SKM-1 (cell line): Measurements from ENCODE around the gene CAPN9.
A peak's percentile ranks its signal among the peaks of the same experiment; 100 is the strongest.
"Not testable (repeated sequence)": the region's sequence is repeated elsewhere in the genome, so short reads cannot be mapped to it uniquely, and the experiment has no call there.

Experiments used
- DNase-seq: peaks from one replicate; lab custom pipeline; 2025; ENCODE audit not compliant: unreplicated experiment; lab: John Stamatoyannopoulos, UW

The CAPN9 gene

DNA sequence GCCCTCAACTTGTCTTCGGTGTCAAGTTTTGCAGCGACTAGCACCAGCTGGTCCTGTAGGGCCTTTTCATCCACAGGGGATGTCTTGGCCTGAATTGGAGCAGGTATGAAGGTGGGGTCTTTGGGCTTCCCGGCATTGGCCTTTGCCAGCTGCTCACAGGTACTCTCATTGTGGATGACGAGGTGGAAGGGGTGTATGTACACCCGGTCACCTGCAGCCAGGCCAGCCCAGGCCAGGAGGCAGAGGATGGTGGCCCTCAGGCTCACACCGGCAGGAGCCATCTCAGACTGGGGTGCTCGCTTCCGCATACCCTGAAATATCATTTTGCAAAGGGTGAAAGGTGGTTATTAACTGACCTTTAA, 36.7 kb upstream of the CAPN9 start:
- no peak for DNase-seq

DNA sequence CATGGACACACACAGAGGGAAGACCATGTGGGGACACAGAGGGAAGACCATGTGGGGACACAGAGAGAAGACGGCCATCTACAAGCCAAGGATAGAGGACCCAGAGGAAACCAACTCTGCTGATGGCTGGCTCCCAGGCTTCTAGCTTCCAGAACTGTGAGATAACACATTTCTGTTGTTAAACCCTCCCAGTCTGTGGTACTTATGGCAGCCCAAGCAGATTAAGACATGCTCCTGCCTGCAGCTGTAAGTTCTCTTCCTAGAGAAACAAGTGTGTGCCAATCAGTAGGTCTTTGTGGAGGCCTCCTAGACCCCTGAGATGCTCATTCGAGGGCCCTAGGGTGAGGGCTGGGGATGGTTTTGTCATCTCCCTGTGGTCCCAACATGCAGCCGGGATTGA, 35.9 kb upstream of the CAPN9 start:
- no peak for DNase-seq

DNA sequence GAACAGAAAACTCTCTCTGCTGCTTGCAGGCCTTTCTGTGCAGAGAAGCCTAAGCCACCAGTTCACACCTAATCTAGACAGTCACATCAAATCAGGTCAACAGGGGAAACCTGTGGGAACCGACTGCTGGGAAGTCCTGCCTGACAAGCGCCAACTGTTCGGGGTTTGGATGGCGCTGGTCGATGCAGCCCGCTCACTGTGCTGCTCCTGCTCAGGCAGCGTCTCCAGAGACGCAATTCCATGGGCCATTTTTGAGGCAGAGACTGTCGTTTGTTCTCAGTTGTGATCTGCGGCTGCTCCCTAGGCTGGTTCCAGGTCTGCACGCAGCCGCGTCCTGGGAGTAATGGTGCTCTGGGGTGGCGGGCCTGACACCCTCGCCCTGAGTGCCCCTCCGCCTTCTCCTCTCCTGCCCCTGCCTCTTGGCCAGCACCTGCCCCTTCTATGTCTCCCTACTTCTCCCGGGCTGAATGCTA, 34.7 kb upstream of the CAPN9 start:
- DNase-seq, result no peak

DNA sequence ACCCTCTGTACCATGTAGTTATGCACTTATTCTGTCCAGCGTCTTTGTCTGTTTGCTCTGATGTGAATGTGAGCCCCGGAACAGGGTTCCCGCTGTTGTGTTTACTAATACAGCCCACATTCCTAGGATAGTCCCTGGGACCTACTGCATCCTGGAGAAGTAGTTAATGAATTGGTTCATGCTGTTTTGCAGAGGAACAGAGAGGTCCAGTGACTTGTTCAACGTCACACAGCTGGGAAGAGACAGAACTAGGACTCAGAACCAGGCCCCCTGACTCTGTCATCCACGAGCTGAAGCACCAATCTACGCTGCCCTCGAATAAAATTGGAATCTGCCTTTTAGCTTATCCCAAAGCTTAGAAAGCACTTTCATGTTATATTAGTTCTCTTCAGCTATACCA, 34.0 kb upstream of the CAPN9 start:
- no peak for DNase-seq

DNA sequence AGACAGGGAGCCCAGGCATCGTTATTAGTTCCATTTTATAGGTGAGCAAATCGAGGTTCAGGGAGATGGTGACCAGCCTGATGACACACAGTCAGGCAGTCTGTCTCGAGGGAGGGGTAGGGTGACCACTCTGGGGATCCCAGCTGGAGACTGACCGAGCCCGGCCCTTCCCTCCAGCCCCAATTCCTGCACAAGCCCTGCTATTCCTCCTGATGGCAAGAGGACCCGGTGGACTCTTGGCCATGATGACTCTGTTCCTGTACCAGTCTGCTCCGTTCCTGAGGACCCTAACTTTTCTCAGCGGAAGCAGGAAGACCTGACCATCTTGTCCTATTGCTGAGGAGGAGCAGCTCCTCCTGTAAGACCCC, 33.7 kb upstream of the CAPN9 start:
- no peak for DNase-seq

DNA sequence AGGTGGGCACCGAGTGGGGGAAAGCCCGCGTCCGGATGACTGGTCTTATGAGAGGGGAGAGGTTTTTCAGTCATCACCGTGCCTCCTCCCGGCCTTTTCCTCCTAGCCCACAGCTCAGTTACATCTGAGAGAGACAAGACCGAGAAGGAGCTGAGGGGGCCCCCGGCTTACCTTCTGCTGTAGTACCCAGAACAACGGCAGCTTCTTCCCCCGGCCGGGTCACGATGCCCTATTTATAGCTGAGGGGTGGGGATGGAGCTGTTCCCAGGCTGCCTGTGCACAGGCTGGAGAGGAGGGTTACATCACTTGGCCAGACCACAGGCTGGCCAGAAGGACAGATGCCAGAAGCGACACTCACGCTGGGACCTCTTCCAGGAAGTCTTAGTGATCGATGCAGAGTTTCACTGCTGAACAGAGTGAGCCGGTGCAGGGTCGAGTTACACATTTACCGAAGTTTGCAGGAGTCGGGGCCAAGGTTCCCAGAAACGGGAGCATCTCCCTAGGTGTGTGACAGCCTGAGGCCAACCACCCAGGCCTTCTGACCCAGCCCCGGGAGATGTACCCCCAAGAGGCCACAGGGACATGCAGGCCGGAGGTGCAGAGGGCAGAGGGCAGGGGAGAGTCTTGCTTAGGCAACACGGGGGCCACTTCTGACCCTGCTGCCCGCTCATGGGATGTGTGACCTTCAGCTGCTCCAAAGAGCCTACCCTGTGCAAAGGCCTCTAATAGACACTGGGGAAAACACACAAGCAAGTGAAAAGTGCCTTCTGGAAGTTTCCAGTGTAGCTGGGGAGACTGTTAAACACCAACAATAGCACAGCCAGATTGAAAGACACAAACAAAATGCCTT, 33.0 kb upstream of the CAPN9 start, which contains the start of gene AGT:
Gene AGT, minus strand, starts transcription at position 208 of the 850 bp plus-strand sequence. CDS start 3,299 bp downstream, outside the sequence.
- DNase-seq, result peak; percentile 89

DNA sequence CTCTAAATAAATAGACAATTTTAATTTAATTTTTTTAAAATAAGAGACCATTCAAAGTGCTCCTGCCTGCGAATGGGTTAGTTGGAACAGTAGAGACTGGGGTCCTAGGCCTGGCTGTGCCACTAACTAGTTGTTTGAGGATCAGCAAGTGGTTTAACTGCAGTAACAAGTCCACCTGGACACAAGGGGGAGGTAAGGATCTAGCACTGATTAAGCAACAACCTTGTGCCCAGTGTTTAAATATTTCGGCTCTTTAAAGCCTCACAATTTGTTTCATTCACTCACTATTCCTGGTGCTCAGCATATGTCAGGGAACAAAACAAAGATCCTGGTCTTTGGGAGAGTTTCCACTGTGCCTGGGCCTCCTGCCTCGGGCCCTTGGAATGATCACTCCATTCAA, 31.7 kb upstream of the CAPN9 start:
- DNase-seq, result no peak

DNA sequence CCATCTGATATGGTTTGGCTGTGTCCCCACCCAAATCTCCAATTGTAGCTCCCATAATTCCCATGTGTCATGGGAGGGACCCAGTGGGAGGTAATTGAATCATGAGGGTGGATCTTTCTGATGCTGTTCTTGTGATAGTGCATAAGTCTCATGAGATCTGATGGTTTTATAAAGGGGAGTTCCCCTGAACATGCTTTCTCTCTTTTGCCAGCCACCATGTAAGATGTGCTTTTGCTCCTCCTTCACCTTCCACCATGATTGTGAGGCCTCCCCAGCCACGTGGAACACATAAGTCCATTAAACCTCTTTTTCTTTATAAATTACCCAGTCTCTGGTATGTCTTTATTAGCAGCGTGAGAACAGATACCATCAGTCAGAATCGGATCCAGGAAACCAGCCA, 30.7 kb upstream of the CAPN9 start:
- not testable (repeated sequence) for DNase-seq

DNA sequence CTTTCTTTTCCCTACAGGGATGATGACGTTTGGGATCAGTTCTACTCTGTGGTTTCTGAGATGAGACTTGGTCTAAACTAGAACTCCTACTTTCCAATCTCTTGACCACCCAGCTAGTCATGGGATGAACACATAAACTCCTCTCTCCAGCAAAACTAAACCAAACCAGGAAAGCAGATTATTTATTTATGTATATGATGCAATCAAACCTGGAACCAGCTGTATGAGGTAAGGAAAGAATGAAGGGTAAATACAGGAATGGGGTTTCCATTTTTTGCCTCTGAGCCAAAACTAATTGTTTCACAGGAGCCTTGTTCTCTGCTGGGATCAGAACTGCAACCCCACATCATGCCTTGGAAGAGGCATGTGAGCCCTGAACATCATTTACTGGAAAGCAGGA, 29.9 kb upstream of the CAPN9 start:
- no peak for DNase-seq

DNA sequence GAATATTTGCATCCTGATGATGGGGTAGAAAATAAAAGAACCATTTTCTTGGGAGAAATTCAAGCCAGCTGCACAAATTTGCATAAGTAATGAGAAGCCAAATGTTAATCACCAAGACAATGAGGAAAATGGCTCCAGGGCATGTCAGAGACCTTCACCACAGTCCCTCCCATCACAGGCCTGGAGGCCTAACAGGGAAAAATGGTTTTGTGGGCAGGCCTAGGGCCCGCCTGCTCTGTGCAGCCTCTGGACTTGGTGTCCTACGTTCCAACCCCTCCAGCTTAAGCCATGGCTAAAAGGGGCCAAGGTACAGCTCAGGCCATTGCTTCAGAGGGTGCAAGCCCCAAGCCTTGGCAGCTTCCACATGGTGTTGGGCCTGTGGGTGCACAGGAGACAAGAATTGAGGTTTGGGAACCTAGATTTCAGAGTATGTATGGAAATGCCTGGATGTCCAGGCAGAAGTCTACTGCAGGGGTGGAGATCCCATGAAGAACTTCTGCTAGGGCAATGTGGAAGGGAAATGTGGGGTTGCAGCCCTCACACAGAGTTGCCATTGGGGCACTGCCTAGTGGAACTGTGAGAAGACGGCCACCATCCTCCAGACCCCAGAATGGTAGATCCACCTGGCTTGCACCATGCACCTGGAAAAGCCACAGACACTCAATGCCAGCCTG, 25.2 kb upstream of the CAPN9 start:
- DNase-seq, result not testable (repeated sequence)

DNA sequence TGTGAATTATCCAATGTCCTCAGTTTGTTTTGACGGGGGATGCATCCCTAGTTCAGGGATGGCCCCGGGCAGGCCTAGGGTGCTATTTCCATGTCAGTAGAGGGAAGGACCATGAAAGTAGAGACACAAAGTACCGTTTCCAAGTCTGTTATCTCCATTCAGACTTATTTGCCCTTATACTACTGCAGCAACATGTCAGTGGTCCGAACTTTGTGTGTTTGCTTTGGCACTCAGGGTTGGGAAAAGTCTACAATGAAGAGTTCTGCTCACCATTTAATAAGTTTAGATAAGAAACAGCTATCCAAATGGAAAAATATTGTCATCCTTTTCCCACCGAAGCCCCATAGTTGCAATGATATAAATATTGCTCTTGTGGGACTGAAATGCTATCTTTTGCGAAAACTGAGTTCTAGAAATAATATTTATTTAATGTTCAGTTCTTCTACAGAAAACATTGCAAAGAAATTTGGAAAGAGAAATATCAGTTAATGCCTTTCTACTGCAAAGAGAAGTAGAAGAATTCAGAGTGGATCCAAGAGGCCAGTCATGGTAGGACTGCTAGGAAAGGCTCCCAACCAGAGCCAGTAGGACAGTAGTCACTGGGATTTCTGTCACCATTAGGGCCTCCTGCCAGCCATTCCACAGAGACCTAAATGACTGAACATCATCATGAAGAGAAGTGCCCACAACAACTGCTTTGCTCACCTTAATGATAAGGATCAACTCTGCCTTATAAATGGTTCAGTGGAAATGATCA, 21.8 kb upstream of the CAPN9 start:
- no peak for DNase-seq

DNA sequence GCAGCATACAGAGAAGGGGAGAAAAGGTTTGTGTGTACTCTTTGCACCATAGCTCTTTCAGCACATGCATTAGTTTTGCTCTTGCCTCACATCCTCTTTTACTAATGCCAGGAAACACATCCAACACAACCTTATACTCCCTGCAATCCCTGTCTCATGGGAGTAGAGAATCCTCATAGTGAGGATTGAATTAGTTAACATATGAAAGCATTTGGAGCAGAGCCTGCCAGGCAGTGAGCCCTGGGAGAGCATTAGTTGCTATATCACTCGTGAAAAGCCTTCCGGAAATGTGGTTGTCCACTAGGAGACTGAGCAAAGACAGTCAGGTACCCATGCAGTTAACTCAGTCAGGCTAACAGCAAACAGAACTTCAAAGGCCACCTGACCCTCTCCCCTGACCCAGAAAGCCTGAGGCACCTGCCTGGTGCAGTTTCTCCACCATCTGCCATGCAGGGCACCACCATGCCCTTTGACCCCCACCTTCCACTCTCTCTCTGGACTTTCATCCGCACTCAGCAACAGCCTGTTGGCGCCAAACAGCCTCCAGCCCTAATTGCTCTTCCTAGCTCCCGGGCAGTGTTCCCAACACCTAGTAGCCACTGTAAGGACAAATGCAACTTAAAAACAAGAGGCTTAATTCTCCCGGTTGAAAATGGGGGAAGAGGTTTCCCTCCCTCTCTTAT, 18.3 kb upstream of the CAPN9 start:
- DNase-seq, result peak; percentile 40

DNA sequence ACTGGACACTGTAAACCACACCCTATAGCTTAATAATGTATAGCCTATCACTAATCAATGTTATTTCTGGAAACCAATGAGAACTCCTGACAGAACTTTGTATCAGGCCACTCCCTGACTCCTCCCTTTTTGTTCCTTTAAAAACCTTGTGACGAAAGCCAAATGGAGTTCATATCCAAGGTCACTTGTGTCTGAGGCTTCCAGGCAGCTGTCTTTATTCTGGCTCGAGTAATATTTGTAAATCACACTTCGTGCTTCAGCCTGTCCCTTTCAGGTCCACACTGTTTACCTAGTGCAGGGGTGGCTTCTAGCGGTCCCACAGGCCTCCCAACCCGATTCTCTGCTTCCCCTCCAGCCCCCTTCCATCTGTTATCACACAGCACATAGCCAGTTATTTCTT, 16.2 kb upstream of the CAPN9 start:
- no peak for DNase-seq

DNA sequence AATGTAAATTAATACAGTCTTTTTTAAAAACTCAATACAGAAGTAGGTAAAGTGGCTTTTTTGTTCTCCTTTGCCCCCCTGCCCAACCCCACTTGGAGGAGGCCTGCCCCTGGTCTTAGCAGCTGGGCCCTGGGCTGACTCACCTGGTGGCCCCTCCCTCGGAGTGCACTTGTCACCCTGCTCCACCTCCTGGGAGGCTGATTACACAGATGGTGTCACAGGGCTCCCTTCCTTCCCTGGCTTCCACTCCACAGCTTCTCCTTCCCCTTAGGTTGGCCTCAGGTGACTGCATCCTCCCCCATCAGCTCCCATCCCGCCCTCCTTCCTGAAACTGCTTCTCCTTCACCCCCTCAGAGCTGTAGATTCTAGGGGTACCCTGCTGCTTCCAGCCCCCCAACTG, 11.7 kb upstream of the CAPN9 start:
- DNase-seq, result no peak

DNA sequence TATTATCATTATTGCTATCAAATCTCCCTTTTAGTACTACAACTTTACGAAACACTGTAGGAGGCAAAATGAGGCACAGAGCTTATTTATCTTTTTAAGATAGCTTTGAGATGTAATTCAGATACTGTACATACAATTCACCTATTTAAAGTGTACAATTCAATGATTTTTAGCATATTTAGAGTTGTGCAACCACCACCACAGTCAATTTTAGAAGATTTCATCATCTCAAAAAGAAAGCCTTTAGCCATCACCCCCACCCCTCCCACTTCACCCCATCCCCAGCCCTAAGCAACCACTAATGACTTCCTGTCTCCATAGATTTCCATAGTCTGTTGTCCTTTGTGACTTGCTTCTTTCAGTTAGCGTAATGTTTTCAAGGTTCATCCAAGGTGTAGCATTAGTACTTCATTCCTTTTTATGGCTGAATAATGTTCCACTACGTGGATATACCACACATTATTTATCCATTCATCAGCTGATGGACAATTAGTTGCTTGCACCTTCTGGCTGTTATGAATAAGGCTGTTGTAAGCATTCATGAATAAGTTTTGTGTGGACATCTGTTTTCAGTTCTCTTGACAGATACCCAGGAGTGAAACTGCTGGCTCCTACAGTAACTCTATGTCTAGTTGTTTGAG, 9.4 kb upstream of the CAPN9 start:
- peak; percentile 72 for DNase-seq

DNA sequence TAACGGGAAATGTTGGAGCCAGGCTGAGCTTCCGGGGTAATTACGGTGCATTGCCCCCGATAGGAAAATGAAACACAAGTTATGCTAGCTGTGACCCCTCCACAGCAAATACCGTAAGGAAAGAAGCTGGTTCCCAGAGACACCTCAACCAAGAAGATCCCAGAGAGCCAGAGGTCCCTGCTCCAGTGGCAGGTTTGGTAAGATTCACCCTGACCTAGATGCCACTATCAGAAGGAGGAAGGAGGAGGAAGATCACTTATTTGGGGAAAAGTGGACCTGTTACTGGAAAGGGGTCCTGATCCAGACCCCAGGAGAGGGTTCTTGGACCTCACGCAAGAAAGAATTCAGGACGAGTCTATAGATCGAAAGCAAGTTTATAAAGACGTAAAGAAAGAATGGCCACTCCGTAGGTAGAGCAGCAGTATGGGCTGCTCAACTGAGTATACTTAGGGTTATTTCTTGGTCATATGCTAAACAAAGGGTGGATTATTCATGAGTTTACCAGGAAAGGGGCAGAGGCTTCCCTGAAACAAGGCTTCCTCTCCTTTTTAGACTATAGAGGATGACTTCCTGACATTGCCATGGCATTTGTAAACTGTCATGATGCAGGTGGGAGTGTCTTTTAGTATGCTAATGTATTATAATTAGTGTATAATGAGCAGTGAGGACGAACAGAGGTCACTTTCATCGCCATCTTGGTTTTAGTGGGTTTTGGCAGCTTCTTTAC, 7.5 kb upstream of the CAPN9 start:
- no peak for DNase-seq

DNA sequence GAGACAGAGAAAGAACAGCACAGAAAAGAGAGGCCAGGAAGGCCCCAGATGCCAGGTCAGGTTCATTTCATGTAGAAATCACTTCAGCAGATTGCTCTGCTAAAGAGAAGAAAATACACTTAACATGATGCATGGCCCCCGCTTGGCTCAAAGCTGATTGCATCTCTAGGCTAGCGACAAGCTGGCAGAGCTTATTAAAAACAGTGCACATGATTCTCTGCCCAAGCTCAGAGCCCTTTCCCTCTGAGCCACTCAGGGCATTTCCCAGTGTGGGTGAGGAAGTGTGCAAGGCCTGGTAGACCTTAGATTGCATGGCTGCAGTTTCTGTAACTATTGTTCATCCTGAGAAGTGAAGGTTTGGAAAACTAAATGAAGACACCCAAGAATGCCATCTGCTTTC, 3.3 kb upstream of the CAPN9 start:
- DNase-seq, result no peak

DNA sequence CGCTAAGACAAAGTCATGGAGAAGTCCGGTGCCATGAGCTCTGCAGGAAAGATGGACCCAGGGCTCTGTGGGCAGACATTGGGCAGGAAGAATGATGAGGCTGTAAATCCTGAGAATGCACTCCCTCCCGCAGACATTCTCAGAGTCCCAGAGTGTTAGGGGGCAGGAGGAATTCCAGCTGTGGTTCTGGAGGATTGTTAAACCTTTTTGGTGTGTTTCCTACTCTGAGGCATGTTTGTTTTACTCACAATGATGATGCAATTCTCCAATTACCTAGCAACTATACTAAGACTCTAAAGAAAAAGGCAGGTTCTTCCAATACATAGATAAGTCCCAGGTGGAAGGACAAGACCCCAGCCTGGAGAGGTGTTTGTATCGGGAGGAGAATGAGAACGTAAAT, 2.8 kb upstream of the CAPN9 start:
- no peak for DNase-seq

DNA sequence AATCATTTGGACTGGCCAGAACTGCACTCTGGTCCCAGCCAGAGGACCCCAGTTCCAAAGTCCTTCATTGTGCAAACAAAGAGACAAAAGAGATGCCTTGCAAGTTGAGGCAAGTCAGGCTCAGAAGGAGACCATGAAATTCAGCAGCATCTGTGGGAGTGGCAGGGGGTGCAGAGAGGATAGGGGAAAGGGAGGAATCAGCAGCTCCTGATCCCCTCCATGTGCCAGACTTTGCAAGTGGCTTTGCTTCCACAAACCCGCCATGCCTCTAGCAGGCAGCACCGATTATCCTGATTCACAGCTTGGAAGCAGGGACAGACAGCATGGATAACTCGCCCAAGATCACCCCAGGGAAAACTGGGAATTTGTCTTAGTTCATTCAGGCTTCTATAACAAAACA, 2.1 kb upstream of the CAPN9 start:
- DNase-seq, result no peak

DNA sequence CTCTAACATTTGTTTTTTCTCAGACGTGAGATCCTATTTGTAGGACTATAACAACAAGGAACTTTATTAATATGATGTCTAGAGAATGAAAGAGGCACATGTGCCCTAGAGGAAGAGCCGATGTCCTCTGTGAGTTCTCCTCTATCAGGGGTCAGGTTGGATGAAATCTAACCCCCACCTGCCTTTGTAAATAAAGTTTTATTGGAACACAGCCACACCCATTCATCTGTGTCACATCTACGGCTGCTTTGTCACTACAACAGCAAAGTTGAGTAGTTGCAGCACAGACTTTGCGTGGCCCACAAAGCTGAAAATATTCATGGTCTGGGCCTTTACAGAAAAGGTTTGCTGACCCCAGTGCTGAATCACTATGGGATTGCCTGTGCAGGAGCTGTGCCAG, 571 bp upstream of the CAPN9 start:
- DNase-seq, result no peak
